Activated CD4-positive, alpha-beta memory T cell treated with anti-CD3 and anti-CD28 coated beads for 36 hours (primary cell): ENCODE results near the gene CUL1. TPM values are rescaled to one million over a fixed set of nuclear protein-coding genes. Genes with fewer than 3 reads are reported as not detected.
"Not testable (repeated sequence)": the region's sequence is repeated elsewhere in the genome, so short reads cannot be mapped to it uniquely, and the experiment has no call there.

Source experiments
- CTCF ChIA-PET: fragments of 350-600 bp; sonication (Branson Sonifier 250); formaldehyde crosslinking; loops from one replicate; lab custom pipeline; 2021; ENCODE audit warnings: antibody characterized with exemption, inconsistent platforms; lab: Charles Lee
- POLR2A ChIA-PET: fragments of 350-600 bp; sonication (Branson Sonifier 250); formaldehyde crosslinking; loops from one replicate; lab custom pipeline; 2021; ENCODE audit warnings: antibody characterized with exemption; lab: Charles Lee
- DNase-seq: peaks from one replicate; pipeline ENCODE4 v3.0.0-alpha.2; 2020
- H3K27ac Mint-ChIP-seq: one replicate; pipeline ENCODE4 v1.8.0; 2021; ENCODE audit warnings: mixed read lengths
- H3K27me3 Mint-ChIP-seq: one replicate; pipeline ENCODE4 v1.8.0; 2021; ENCODE audit warnings: mixed read lengths
- H3K36me3 Mint-ChIP-seq: one replicate; pipeline ENCODE4 v1.8.0; 2021; ENCODE audit warnings: mixed read lengths
- H3K4me1 Mint-ChIP-seq: one replicate; pipeline ENCODE4 v1.8.0; 2021; ENCODE audit warnings: low read depth, mixed read lengths
- H3K4me3 Mint-ChIP-seq: one replicate; pipeline ENCODE4 v1.8.0; 2021; ENCODE audit warnings: mild to moderate bottlenecking, mixed read lengths
- H3K9me3 Mint-ChIP-seq: one replicate; pipeline ENCODE4 v1.8.0; 2021; ENCODE audit warnings: mixed read lengths
- intact Hi-C: fragments of 100-400 bp; cut with micrococcal nuclease; formaldehyde crosslinking; loops from one replicate; pipeline ENCODE4 v1.15.1; 2023
- total RNA-seq, 2 experiments: library from RNA; stranded (reverse); gene quantifications; one replicate each; pipeline ENCODE4 v1.2.3, GENCODE V29; 2021

CUL1 gene
- total RNA-seq, 2 experiments from 2014 or later = 64.7 to 69.6 TPM

- CTCF ChIA-PET = interaction anchor here (1.1 to 2.3 kb wide), 5 partner anchors 11 to 308 kb away, joined by 3 to 7 read pairs (median 5); no protein-coding TSS in a partner anchor
- H3K4me1 Mint-ChIP-seq = peaks cover 54% of the 10 kb centered on the region
- H3K9me3 Mint-ChIP-seq = no peaks in the 10 kb centered on the region
- H3K4me3 Mint-ChIP-seq = peak overlapping the region; percentile 82
- DNase-seq = no peak
- peaks cover 6% of the 10 kb centered on the region for H3K36me3 Mint-ChIP-seq
- POLR2A ChIA-PET = interaction anchor here (0.9 to 1.5 kb wide), 8 partner anchors 14 to 428 kb away, joined by 3 to 12 read pairs (median 5); partner anchors contain the start of gene ZNF425
- H3K27ac Mint-ChIP-seq = peak overlapping the region; percentile 98
- H3K27me3 Mint-ChIP-seq = no peaks in the 10 kb centered on the region
- intact Hi-C loops = loop anchor here (5.0 to 10.0 kb wide), 2 partner anchors 136 to 287 kb away; no protein-coding TSS in a partner anchor
Measured at GRCh38 chr7:148698007-148698396, 701 bp upstream of the CUL1 start.

GRCh38 chr7:148699024-148699781 is 500 bp downstream of the CUL1 start:
- Mint-ChIP-seq H3K4me1 (peaks cover 63% of the 10 kb centered on the region), H3K27ac (peak overlapping the region; percentile 86), H3K9me3 (no peaks in the 10 kb centered on the region), H3K27me3 (no peaks in the 10 kb centered on the region), H3K36me3 (peaks cover 6% of the 10 kb centered on the region), H3K4me3 (peak overlapping the region; percentile 89)
- DNase-seq = peak; percentile 75
- intact Hi-C loops = loop anchor here (1.0 to 10.0 kb wide), 3 partner anchors 137 to 329 kb away; partner anchors contain the start of gene PDIA4
- ChIA-PET POLR2A (interaction anchor here (0.6 to 1.6 kb wide), 12 partner anchors 11 to 427 kb away, joined by 3 to 12 read pairs (median 4); partner anchors contain the start of gene ZNF425), CTCF (interaction anchor here (0.8 to 1.3 kb wide), 4 partner anchors 10 to 306 kb away, joined by 3 to 5 read pairs (median 3); no protein-coding TSS in a partner anchor)

GRCh38 chr7:148699782-148700629 is 1.3 kb downstream of the CUL1 start:
- ChIA-PET POLR2A (interaction anchor here (0.6 to 1.6 kb wide), 5 partner anchors 12 to 241 kb away, joined by 3 to 7 read pairs (median 3); no protein-coding TSS in a partner anchor), CTCF (interaction anchor here (0.8 kb wide), 1 partner anchor 183 kb away, joined by 3 read pairs; no protein-coding TSS in a partner anchor)
- peaks cover 69% of the 10 kb centered on the region for H3K4me1 Mint-ChIP-seq
- DNase-seq = no peak
- peak overlapping the region; percentile 89 for H3K4me3 Mint-ChIP-seq
- H3K36me3 Mint-ChIP-seq = peaks cover 6% of the 10 kb centered on the region
- H3K27me3 Mint-ChIP-seq = no peaks in the 10 kb centered on the region
- intact Hi-C loops = loop anchor here (1.0 to 10.0 kb wide), 7 partner anchors 13 to 328 kb away; partner anchors contain the start of gene PDIA4
- H3K27ac Mint-ChIP-seq = peak overlapping the region; percentile 89
- H3K9me3 Mint-ChIP-seq = no peaks in the 10 kb centered on the region

GRCh38 chr7:148700661-148701064 is 2.0 kb downstream of the CUL1 start:
- Mint-ChIP-seq H3K9me3 (no peaks in the 10 kb centered on the region), H3K36me3 (peaks cover 6% of the 10 kb centered on the region), H3K4me1 (peaks cover 69% of the 10 kb centered on the region), H3K27ac (peak overlapping the region; percentile 89), H3K4me3 (peak overlapping the region; percentile 89), H3K27me3 (no peaks in the 10 kb centered on the region)
- intact Hi-C loops = loop anchor here (1.0 to 5.0 kb wide), 4 partner anchors 13 to 262 kb away; no protein-coding TSS in a partner anchor
- ChIA-PET CTCF (no interaction called here), POLR2A (interaction anchor here (1.1 to 1.4 kb wide), 2 partner anchors 72 to 426 kb away, joined by 3 to 7 read pairs; partner anchors contain the start of gene ZNF425)
- peak; percentile 66 for DNase-seq

GRCh38 chr7:148701414-148701813 is 2.7 kb downstream of the CUL1 start:
- ChIA-PET CTCF (no interaction called here), POLR2A (interaction anchor here (1.1 kb wide), 1 partner anchor 425 kb away, joined by 3 read pairs; the partner anchor contains the start of gene ZNF425)
- intact Hi-C loops = loop anchor here (2.0 to 5.0 kb wide), 2 partner anchors 71 to 261 kb away; no protein-coding TSS in a partner anchor
- DNase-seq = no peak
- Mint-ChIP-seq H3K36me3 (peaks cover 6% of the 10 kb centered on the region), H3K4me1 (peaks cover 70% of the 10 kb centered on the region), H3K4me3 (peak overlapping the region; percentile 89), H3K27ac (peak overlapping the region; percentile 35), H3K9me3 (no peaks in the 10 kb centered on the region), H3K27me3 (no peaks in the 10 kb centered on the region)

- peaks cover 68% of the 10 kb centered on the region for H3K4me1 Mint-ChIP-seq
- H3K4me3 Mint-ChIP-seq = no peak overlapping the region
- DNase-seq = no peak
- no peak overlapping the region for H3K27ac Mint-ChIP-seq
- intact Hi-C loops = loop anchor here (5.0 kb wide), 1 partner anchor 259 kb away; no protein-coding TSS in a partner anchor
- POLR2A ChIA-PET = interaction anchor here (0.8 to 1.5 kb wide), 4 partner anchors 18 to 210 kb away, joined by 3 read pairs; no protein-coding TSS in a partner anchor
- CTCF ChIA-PET = interaction anchor here (0.7 to 2.3 kb wide), 3 partner anchors 9 to 127 kb away, joined by 3 to 9 read pairs (median 7); no protein-coding TSS in a partner anchor
- H3K27me3 Mint-ChIP-seq = no peaks in the 10 kb centered on the region
- H3K36me3 Mint-ChIP-seq = peaks cover 2% of the 10 kb centered on the region
- H3K9me3 Mint-ChIP-seq = no peaks in the 10 kb centered on the region
Measured at GRCh38 chr7:148702876-148703670, 4.4 kb downstream of the CUL1 start.

GRCh38 chr7:148703671-148703962 is 4.9 kb downstream of the CUL1 start:
- CTCF ChIA-PET = interaction anchor here (1.7 to 2.3 kb wide), 3 partner anchors 9 to 128 kb away, joined by 5 to 9 read pairs (median 7); no protein-coding TSS in a partner anchor
- not testable (repeated sequence) for H3K9me3 Mint-ChIP-seq, H3K27me3 Mint-ChIP-seq, H3K4me3 Mint-ChIP-seq, H3K36me3 Mint-ChIP-seq, H3K27ac Mint-ChIP-seq, DNase-seq
- intact Hi-C loops = loop anchor here (5.0 kb wide), 1 partner anchor 259 kb away; no protein-coding TSS in a partner anchor
- POLR2A ChIA-PET = interaction anchor here (0.8 to 1.5 kb wide), 4 partner anchors 17 to 210 kb away, joined by 3 read pairs; no protein-coding TSS in a partner anchor
- H3K4me1 Mint-ChIP-seq = peaks cover 73% of the 10 kb centered on the region

GRCh38 chr7:148704189-148704588 is 5.5 kb downstream of the CUL1 start:
- intact Hi-C loops = loop anchor here (5.0 kb wide), 1 partner anchor 258 kb away; no protein-coding TSS in a partner anchor
- peaks cover 78% of the 10 kb centered on the region for H3K4me1 Mint-ChIP-seq
- H3K27ac Mint-ChIP-seq = no peak overlapping the region
- no peak overlapping the region for H3K4me3 Mint-ChIP-seq
- POLR2A ChIA-PET = interaction anchor here (0.6 to 1.5 kb wide), 2 partner anchors 16 to 241 kb away, joined by 3 to 5 read pairs; no protein-coding TSS in a partner anchor
- H3K27me3 Mint-ChIP-seq = no peaks in the 10 kb centered on the region
- CTCF ChIA-PET = interaction anchor here (0.6 to 2.3 kb wide), 6 partner anchors 8 to 259 kb away, joined by 3 to 9 read pairs (median 6); no protein-coding TSS in a partner anchor
- DNase-seq = no peak
- no peaks in the 10 kb centered on the region for H3K9me3 Mint-ChIP-seq
- peaks cover 2% of the 10 kb centered on the region for H3K36me3 Mint-ChIP-seq

GRCh38 chr7:148704970-148705369 is 6.3 kb downstream of the CUL1 start:
- ChIA-PET CTCF (interaction anchor here (0.9 to 1.7 kb wide), 2 partner anchors 16 to 258 kb away, joined by 5 to 6 read pairs; no protein-coding TSS in a partner anchor), POLR2A (no interaction called here)
- Mint-ChIP-seq H3K27ac (no peak overlapping the region), H3K27me3 (no peaks in the 10 kb centered on the region), H3K4me3 (no peak overlapping the region), H3K9me3 (no peaks in the 10 kb centered on the region), H3K36me3 (peaks cover 1% of the 10 kb centered on the region), H3K4me1 (peaks cover 78% of the 10 kb centered on the region)
- intact Hi-C loops = loop anchor here (5.0 kb wide), 1 partner anchor 257 kb away; no protein-coding TSS in a partner anchor
- no peak for DNase-seq

- H3K4me1 Mint-ChIP-seq = peaks cover 78% of the 10 kb centered on the region
- CTCF ChIA-PET = interaction anchor here (0.5 kb wide), 1 partner anchor 81 kb away, joined by 3 read pairs; no protein-coding TSS in a partner anchor
- no peak overlapping the region for H3K27ac Mint-ChIP-seq
- no peak overlapping the region for H3K4me3 Mint-ChIP-seq
- no peaks in the 10 kb centered on the region for H3K9me3 Mint-ChIP-seq
- intact Hi-C loops = no loop called here
- no peaks in the 10 kb centered on the region for H3K27me3 Mint-ChIP-seq
- POLR2A ChIA-PET = no interaction called here
- H3K36me3 Mint-ChIP-seq = no peaks in the 10 kb centered on the region
- no peak for DNase-seq
Measured at GRCh38 chr7:148706368-148706767, 7.7 kb downstream of the CUL1 start.
